ENCODE measurements around the gene OSBPL10. TPM values are rescaled to one million over a fixed set of nuclear protein-coding genes. Genes with fewer than 3 reads are reported as not detected.

The OSBPL10 gene
- polyA plus RNA-seq, 1 donor from 2014 or later = 2.0 TPM

GRCh38 chr3:31620656-31621055 lies 360.4 kb downstream of the OSBPL10 start:
- H4K20me1 ChIP-seq (ENCODE audit: insufficient read depth) = no peaks in the 10 kb centered on the region
- TF ChIP-seq MXI1 (conservative IDR thresholded peaks at IDR 0.05; ENCODE audit: poor library complexity, severe bottlenecking) (no peak), RAD21 (conservative IDR thresholded peaks at IDR 0.05) (no peak), POLR2AphosphoS5 (IDR thresholded peaks at IDR 0.05) (no peak), EP300 (conservative IDR thresholded peaks at IDR 0.05; ENCODE audit: poor library complexity, severe bottlenecking) (no peak), EZH2 (IDR thresholded peaks at IDR 0.05; ENCODE audit: borderline replicate concordance, insufficient read depth, low read length, poor library complexity, severe bottlenecking) (no peak), REST (IDR thresholded peaks at IDR 0.05; ENCODE audit: borderline replicate concordance) (no peak), SMC3 (conservative IDR thresholded peaks at IDR 0.05; ENCODE audit: poor library complexity) (no peak), CTCF (IDR thresholded peaks at IDR 0.05; ENCODE audit: poor library complexity, severe bottlenecking) (no peak), TAF1 (IDR thresholded peaks at IDR 0.05; ENCODE audit: low read depth) (no peak)
- no peaks in the 10 kb centered on the region for H3K79me2 ChIP-seq (replicated peaks; ENCODE audit: insufficient read depth, low read length)
- H3K4me3 ChIP-seq (ENCODE audit: low read length) = no peak overlapping the region
- H3K27ac ChIP-seq (ENCODE audit: low read length) = no peak overlapping the region
- H3K9me2 ChIP-seq (ENCODE audit: insufficient read depth, low read length) = no peaks in the 10 kb centered on the region
- H3K4me2 ChIP-seq (ENCODE audit: low read length) = no peak overlapping the region
- no peaks in the 10 kb centered on the region for H3K27me3 ChIP-seq (ENCODE audit: insufficient read depth, low read depth, low read length)
- no peaks in the 10 kb centered on the region for H3F3A ChIP-seq (ENCODE audit: insufficient read depth, low read length, poor library complexity, severe bottlenecking)
- H3K9ac ChIP-seq (ENCODE audit: low read length) = no peak overlapping the region
- H2AFZ ChIP-seq (ENCODE audit: low read depth, low read length) = no peak overlapping the region
- no peaks in the 10 kb centered on the region for H3K9me3 ChIP-seq (ENCODE audit: low read length)
- H3K36me3 ChIP-seq (ENCODE audit: insufficient read depth, low read length) = peaks cover 4% of the 10 kb centered on the region

- Histone ChIP-seq H3K27ac (ENCODE audit: low read length) (no peak overlapping the region), H3K9me2 (ENCODE audit: insufficient read depth, low read length) (no peaks in the 10 kb centered on the region), H2AFZ (ENCODE audit: low read depth, low read length) (no peak overlapping the region), H3K4me3 (ENCODE audit: low read length) (no peak overlapping the region), H3K9ac (ENCODE audit: low read length) (no peak overlapping the region), H3K27me3 (ENCODE audit: insufficient read depth, low read depth, low read length) (no peaks in the 10 kb centered on the region), H3K9me3 (ENCODE audit: low read length) (no peaks in the 10 kb centered on the region), H3K4me2 (ENCODE audit: low read length) (no peak overlapping the region), H4K20me1 (ENCODE audit: insufficient read depth) (no peaks in the 10 kb centered on the region), H3F3A (ENCODE audit: insufficient read depth, low read length, poor library complexity, severe bottlenecking) (peaks cover 3% of the 10 kb centered on the region), H3K79me2 (replicated peaks; ENCODE audit: insufficient read depth, low read length) (peaks cover 7% of the 10 kb centered on the region), H3K36me3 (ENCODE audit: insufficient read depth, low read length) (peaks cover 4% of the 10 kb centered on the region)
- TF ChIP-seq RAD21 (conservative IDR thresholded peaks at IDR 0.05) = no peak
- no peak for TF ChIP-seq POLR2AphosphoS5 (IDR thresholded peaks at IDR 0.05)
- TF ChIP-seq SMC3 (conservative IDR thresholded peaks at IDR 0.05; ENCODE audit: poor library complexity) = no peak
- TF ChIP-seq CTCF (IDR thresholded peaks at IDR 0.05; ENCODE audit: poor library complexity, severe bottlenecking) = no peak
- TF ChIP-seq EP300 (conservative IDR thresholded peaks at IDR 0.05; ENCODE audit: poor library complexity, severe bottlenecking) = no peak
- TF ChIP-seq REST (IDR thresholded peaks at IDR 0.05; ENCODE audit: borderline replicate concordance) = no peak
- TF ChIP-seq TAF1 (IDR thresholded peaks at IDR 0.05; ENCODE audit: low read depth) = no peak
- no peak for TF ChIP-seq MXI1 (conservative IDR thresholded peaks at IDR 0.05; ENCODE audit: poor library complexity, severe bottlenecking)
- TF ChIP-seq EZH2 (IDR thresholded peaks at IDR 0.05; ENCODE audit: borderline replicate concordance, insufficient read depth, low read length, poor library complexity, severe bottlenecking) = no peak
Measured at GRCh38 chr3:31616711-31617110, 364.4 kb downstream of the OSBPL10 start.

Measured in neural cell (in vitro differentiated cells).